Measurements from ENCODE around the gene ANKRD11. TPM values are rescaled to one million over a fixed set of nuclear protein-coding genes. Genes with fewer than 3 reads are reported as not detected.

The ANKRD11 gene
- total RNA-seq, 1 donor from 2014 or later = 367 TPM

- peak; percentile 52 for DNase-seq
- H3K9me3 Mint-ChIP-seq (ENCODE audit: unreplicated experiment) = peaks cover 67% of the 10 kb centered on the region
- H3K4me1 Mint-ChIP-seq (ENCODE audit: low read depth, unreplicated experiment) = peaks cover 83% of the 10 kb centered on the region
- peak overlapping the region; percentile 88 for H3K27ac Mint-ChIP-seq (ENCODE audit: unreplicated experiment)
- TF ChIP-seq CTCF (IDR thresholded peaks at IDR 0.05; ENCODE audit: partially characterized antibody, unreplicated experiment) = no peak
- peak overlapping the region; percentile 65 for H3K4me3 Mint-ChIP-seq (ENCODE audit: unreplicated experiment)
- H3K36me3 Mint-ChIP-seq (ENCODE audit: unreplicated experiment) = peaks cover 12% of the 10 kb centered on the region
- peaks cover 42% of the 10 kb centered on the region for H3K27me3 Mint-ChIP-seq (ENCODE audit: unreplicated experiment)
Measured at GRCh38 chr16:89322321-89323119, 167.8 kb downstream of the ANKRD11 start.

GRCh38 chr16:89320782-89321501 lies 169.4 kb downstream of the ANKRD11 start:
- peak; percentile 59 for DNase-seq
- H3K9me3 Mint-ChIP-seq (ENCODE audit: unreplicated experiment) = peaks cover 76% of the 10 kb centered on the region
- H3K27me3 Mint-ChIP-seq (ENCODE audit: unreplicated experiment) = peaks cover 47% of the 10 kb centered on the region
- no peak for TF ChIP-seq CTCF (IDR thresholded peaks at IDR 0.05; ENCODE audit: partially characterized antibody, unreplicated experiment)
- peak overlapping the region; percentile 64 for H3K4me3 Mint-ChIP-seq (ENCODE audit: unreplicated experiment)
- peaks cover 12% of the 10 kb centered on the region for H3K36me3 Mint-ChIP-seq (ENCODE audit: unreplicated experiment)
- peaks cover 83% of the 10 kb centered on the region for H3K4me1 Mint-ChIP-seq (ENCODE audit: low read depth, unreplicated experiment)
- peak overlapping the region; percentile 78 for H3K27ac Mint-ChIP-seq (ENCODE audit: unreplicated experiment)

- no peak for TF ChIP-seq CTCF (IDR thresholded peaks at IDR 0.05; ENCODE audit: partially characterized antibody, unreplicated experiment)
- H3K27ac Mint-ChIP-seq (ENCODE audit: unreplicated experiment) = peak overlapping the region; percentile 78
- H3K4me3 Mint-ChIP-seq (ENCODE audit: unreplicated experiment) = peak overlapping the region; percentile 37
- H3K4me1 Mint-ChIP-seq (ENCODE audit: low read depth, unreplicated experiment) = peaks cover 81% of the 10 kb centered on the region
- H3K36me3 Mint-ChIP-seq (ENCODE audit: unreplicated experiment) = peaks cover 12% of the 10 kb centered on the region
- peak; percentile 58 for DNase-seq
- H3K9me3 Mint-ChIP-seq (ENCODE audit: unreplicated experiment) = peaks cover 76% of the 10 kb centered on the region
- peaks cover 47% of the 10 kb centered on the region for H3K27me3 Mint-ChIP-seq (ENCODE audit: unreplicated experiment)
Measured at GRCh38 chr16:89319886-89320781, 170.2 kb downstream of the ANKRD11 start.

- Mint-ChIP-seq H3K36me3 (ENCODE audit: unreplicated experiment) (peaks cover 12% of the 10 kb centered on the region), H3K9me3 (ENCODE audit: unreplicated experiment) (peaks cover 77% of the 10 kb centered on the region), H3K4me3 (ENCODE audit: unreplicated experiment) (peak overlapping the region; percentile 63), H3K27ac (ENCODE audit: unreplicated experiment) (peak overlapping the region; percentile 78), H3K4me1 (ENCODE audit: low read depth, unreplicated experiment) (peaks cover 82% of the 10 kb centered on the region), H3K27me3 (ENCODE audit: unreplicated experiment) (peaks cover 48% of the 10 kb centered on the region)
- DNase-seq = no peak
- no peak for TF ChIP-seq CTCF (IDR thresholded peaks at IDR 0.05; ENCODE audit: partially characterized antibody, unreplicated experiment)
Measured at GRCh38 chr16:89319631-89319885, 170.8 kb downstream of the ANKRD11 start.
